GM21390 (cell line): ENCODE data around the gene RSPH9.
"Not testable (repeated sequence)": the region's sequence is repeated elsewhere in the genome, so short reads cannot be mapped to it uniquely, and the experiment has no call there.

Source experiments
- ATAC-seq: cut with Tn5 transposase; IDR thresholded peaks from one replicate; pipeline ENCODE4 v1.9.1; 2021; ENCODE audit not compliant: unreplicated experiment

RSPH9 gene

GRCh38 chr6:43628393-43629103 is 16.3 kb upstream of the RSPH9 start:
- ATAC-seq: no peak

GRCh38 chr6:43629104-43629504 is 15.7 kb upstream of the RSPH9 start, which contains the start of gene GTPBP2:
TSS of gene GTPBP2 (minus strand) at chr6:43629264. CDS start at chr6:43629162, 102 bp downstream.
- peak; percentile 86 for ATAC-seq

- ATAC-seq: peak; percentile 64
Measured at GRCh38 chr6:43629505-43630300, 15.1 kb upstream of the RSPH9 start.

- ATAC-seq: no peak
Measured at GRCh38 chr6:43630980-43631619, 13.7 kb upstream of the RSPH9 start.

GRCh38 chr6:43633002-43633401 is 11.8 kb upstream of the RSPH9 start:
- ATAC-seq: not testable (repeated sequence)

GRCh38 chr6:43634702-43635303 is 10.0 kb upstream of the RSPH9 start:
- no peak for ATAC-seq

GRCh38 chr6:43635387-43636307 is 9.2 kb upstream of the RSPH9 start, which contains the start of gene MAD2L1BP:
TSS of gene MAD2L1BP (plus strand) at chr6:43635840. CDS start at chr6:43635876, 36 bp downstream.
- ATAC-seq: peak; percentile 85

GRCh38 chr6:43636308-43636659 is 8.6 kb upstream of the RSPH9 start:
- ATAC-seq: peak; percentile 9

GRCh38 chr6:43639984-43640800 is 4.6 kb upstream of the RSPH9 start:
- ATAC-seq: no peak

GRCh38 chr6:43645613-43645964 is 753 bp downstream of the RSPH9 start:
- ATAC-seq: no peak

- ATAC-seq: no peak
Measured at GRCh38 chr6:43647613-43648012, 2.8 kb downstream of the RSPH9 start.

GRCh38 chr6:43648248-43648647 is 3.4 kb downstream of the RSPH9 start:
- ATAC-seq: no peak

- not testable (repeated sequence) for ATAC-seq
Measured at GRCh38 chr6:43652822-43653221, 8.0 kb downstream of the RSPH9 start.

GRCh38 chr6:43657221-43657802 is 12.5 kb downstream of the RSPH9 start:
- no peak for ATAC-seq

GRCh38 chr6:43658161-43658560 is 13.3 kb downstream of the RSPH9 start:
- ATAC-seq: no peak

GRCh38 chr6:43662948-43663347 is 18.1 kb downstream of the RSPH9 start:
- not testable (repeated sequence) for ATAC-seq

- ATAC-seq: no peak
Measured at GRCh38 chr6:43665376-43665775, 20.5 kb downstream of the RSPH9 start.

- ATAC-seq: no peak
Measured at GRCh38 chr6:43666196-43666920, 21.5 kb downstream of the RSPH9 start.
